ENCODE results near the gene LGALS3BP. TPM values are rescaled to one million over a fixed set of nuclear protein-coding genes. Genes with fewer than 3 reads are reported as not detected.

Gene LGALS3BP, protein sequence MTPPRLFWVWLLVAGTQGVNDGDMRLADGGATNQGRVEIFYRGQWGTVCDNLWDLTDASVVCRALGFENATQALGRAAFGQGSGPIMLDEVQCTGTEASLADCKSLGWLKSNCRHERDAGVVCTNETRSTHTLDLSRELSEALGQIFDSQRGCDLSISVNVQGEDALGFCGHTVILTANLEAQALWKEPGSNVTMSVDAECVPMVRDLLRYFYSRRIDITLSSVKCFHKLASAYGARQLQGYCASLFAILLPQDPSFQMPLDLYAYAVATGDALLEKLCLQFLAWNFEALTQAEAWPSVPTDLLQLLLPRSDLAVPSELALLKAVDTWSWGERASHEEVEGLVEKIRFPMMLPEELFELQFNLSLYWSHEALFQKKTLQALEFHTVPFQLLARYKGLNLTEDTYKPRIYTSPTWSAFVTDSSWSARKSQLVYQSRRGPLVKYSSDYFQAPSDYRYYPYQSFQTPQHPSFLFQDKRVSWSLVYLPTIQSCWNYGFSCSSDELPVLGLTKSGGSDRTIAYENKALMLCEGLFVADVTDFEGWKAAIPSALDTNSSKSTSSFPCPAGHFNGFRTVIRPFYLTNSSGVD
- 27.1 and 29.0 TPM in 2 replicates for polyA plus RNA-seq

GRCh38 chr17:78979780-78980623, at the start of gene LGALS3BP:
LGALS3BP (minus strand) TSS chr17:78979923; CDS start chr17:78977191, 2,732 bp downstream.

GRCh38 chr17:79023886-79024771, 44.4 kb upstream of the LGALS3BP start, which contains the start of gene C1QTNF1:
C1QTNF1 (plus strand) TSS chr17:79024169; CDS start chr17:79043969, 19,800 bp downstream.

GRCh38 chr17:79009397-79010303, 29.9 kb upstream of the LGALS3BP start, which contains the start of gene CANT1:
CANT1 (minus strand) TSS chr17:79009764; CDS start chr17:78997622, 12,142 bp downstream.

DNA sequence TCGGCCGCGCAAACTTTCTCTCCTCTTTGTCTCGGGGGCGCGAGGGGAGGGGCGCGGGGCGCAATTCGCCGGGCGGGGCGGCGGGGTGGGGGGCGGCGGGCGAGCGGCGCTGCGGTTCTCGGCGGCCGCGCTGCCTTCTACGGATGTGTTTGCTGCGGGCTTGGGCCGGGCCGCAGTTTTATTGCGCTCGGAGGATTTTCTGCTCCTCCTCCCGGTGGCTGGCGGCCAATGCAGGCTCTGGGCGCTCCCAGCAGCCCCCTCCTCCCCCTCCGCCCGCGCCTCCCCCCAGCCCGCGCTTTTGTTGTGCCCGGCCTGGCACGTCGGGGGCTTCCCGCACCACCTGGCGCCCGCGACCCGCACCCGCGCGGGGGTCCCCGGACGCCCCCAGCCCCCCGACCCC, 54.5 kb downstream of the LGALS3BP start, which contains the start of gene TIMP2:
Gene TIMP2, minus strand, starts transcription at position 154 of the 400 bp plus-strand sequence. CDS start 299 bp downstream, outside the sequence.

Other genes starting within 250 kb of the LGALS3BP start
- gene CYTH1, start 197.7 kb downstream of the LGALS3BP start, polyA plus RNA-seq: 4.4 and 7.8 TPM in 2 replicates
- gene USP36, start 139.1 kb downstream of the LGALS3BP start, polyA plus RNA-seq: 9.6 and 10.5 TPM in 2 replicates
- gene CEP295NL, start 76.7 kb downstream of the LGALS3BP start, polyA plus RNA-seq: not detected in 2 replicates
- gene TIMP2, start 54.5 kb downstream of the LGALS3BP start, polyA plus RNA-seq: 8.4 and 15.3 TPM in 2 replicates
- gene CANT1, start 29.8 kb upstream of the LGALS3BP start, polyA plus RNA-seq: 5.1 and 9.3 TPM in 2 replicates
- gene C1QTNF1, start 44.2 kb upstream of the LGALS3BP start, polyA plus RNA-seq: 0.15 TPM in 1 of 2 replicates, not detected in the other
- 0.27 and 0.35 TPM in 2 replicates for gene ENGASE, start 94.9 kb upstream of the LGALS3BP start, polyA plus RNA-seq